ENCODE results near the gene TNS2. TPM values are rescaled to one million over a fixed set of nuclear protein-coding genes. Genes with fewer than 3 reads are reported as not detected.
"Not testable (repeated sequence)": the region's sequence is repeated elsewhere in the genome, so short reads cannot be mapped to it uniquely, and the experiment has no call there.

The TNS2 gene
- total RNA-seq, result 3.2 TPM

- DNase-seq (ENCODE audit: low read depth in 2 of 3, low spot score in 2 of 3), result no peak
Observed at GRCh38 chr12:53049571-53050318, at the start of gene TNS2. Gene TNS2, plus strand, starts transcription at chr12:53050065. Its CDS starts 121 bp downstream, at chr12:53050186.

GRCh38 chr12:53004178-53004577 lies 45.7 kb upstream of the TNS2 start:
- no peak for DNase-seq (ENCODE audit: low read depth in 2 of 3, low spot score in 2 of 3)

GRCh38 chr12:53004582-53004981 lies 45.3 kb upstream of the TNS2 start:
- no peak for DNase-seq (ENCODE audit: low read depth in 2 of 3, low spot score in 2 of 3)

GRCh38 chr12:53005215-53005985 lies 44.5 kb upstream of the TNS2 start:
- no peak for DNase-seq (ENCODE audit: low read depth in 2 of 3, low spot score in 2 of 3)

GRCh38 chr12:53005986-53006809 lies 43.7 kb upstream of the TNS2 start, which contains the start of gene EIF4B:
Gene EIF4B, plus strand, starts transcription at chr12:53006456. Its CDS starts 28 bp downstream, at chr12:53006484.
- peak; percentile 99 to 100 (median 100) for DNase-seq (ENCODE audit: low read depth in 2 of 3, low spot score in 2 of 3)

- DNase-seq (ENCODE audit: low read depth in 2 of 3, low spot score in 2 of 3), result peak; percentile 43 to 86 (median 82)
Observed at GRCh38 chr12:53006810-53007309, 43.0 kb upstream of the TNS2 start.

- no peak for DNase-seq (ENCODE audit: low read depth in 2 of 3, low spot score in 2 of 3)
Observed at GRCh38 chr12:53007343-53007742, 42.5 kb upstream of the TNS2 start.

GRCh38 chr12:53008760-53009159 lies 41.1 kb upstream of the TNS2 start:
- DNase-seq (ENCODE audit: low read depth in 2 of 3, low spot score in 2 of 3), result not testable (repeated sequence)

GRCh38 chr12:53010955-53011354 lies 38.9 kb upstream of the TNS2 start:
- no peak for DNase-seq (ENCODE audit: low read depth in 2 of 3, low spot score in 2 of 3)

GRCh38 chr12:53011889-53012288 lies 38.0 kb upstream of the TNS2 start:
- DNase-seq (ENCODE audit: low read depth in 2 of 3, low spot score in 2 of 3), result no peak

GRCh38 chr12:53012928-53013327 lies 36.9 kb upstream of the TNS2 start:
- no peak for DNase-seq (ENCODE audit: low read depth in 2 of 3, low spot score in 2 of 3)

GRCh38 chr12:53014709-53015108 lies 35.2 kb upstream of the TNS2 start:
- no peak for DNase-seq (ENCODE audit: low read depth in 2 of 3, low spot score in 2 of 3)

GRCh38 chr12:53025250-53025649 lies 24.6 kb upstream of the TNS2 start:
- DNase-seq (ENCODE audit: low read depth in 2 of 3, low spot score in 2 of 3), result no peak

GRCh38 chr12:53027014-53027413 lies 22.9 kb upstream of the TNS2 start:
- DNase-seq (ENCODE audit: low read depth in 2 of 3, low spot score in 2 of 3), result not testable (repeated sequence)

- no peak for DNase-seq (ENCODE audit: low read depth in 2 of 3, low spot score in 2 of 3)
Observed at GRCh38 chr12:53031616-53032015, 18.2 kb upstream of the TNS2 start.

- not testable (repeated sequence) for DNase-seq (ENCODE audit: low read depth in 2 of 3, low spot score in 2 of 3)
Observed at GRCh38 chr12:53033832-53034231, 16.0 kb upstream of the TNS2 start.

- DNase-seq (ENCODE audit: low read depth in 2 of 3, low spot score in 2 of 3), result no peak
Observed at GRCh38 chr12:53034459-53034858, 15.4 kb upstream of the TNS2 start.

- no peak for DNase-seq (ENCODE audit: low read depth in 2 of 3, low spot score in 2 of 3)
Observed at GRCh38 chr12:53036802-53037201, 13.1 kb upstream of the TNS2 start.

GRCh38 chr12:53039851-53040250 lies 10.0 kb upstream of the TNS2 start:
- DNase-seq (ENCODE audit: low read depth in 2 of 3, low spot score in 2 of 3), result no peak

- no peak for DNase-seq (ENCODE audit: low read depth in 2 of 3, low spot score in 2 of 3)
Observed at GRCh38 chr12:53042607-53043454, 7.0 kb upstream of the TNS2 start.
